H1 (cell line): ENCODE measurements around the gene YPEL5.

Experiments used
- CEBPB ChIP-seq: IDR thresholded peaks from 2 replicates; pipeline ENCODE4 v1.6.1; 2012; ENCODE audit warnings: low read depth, low read length
- CHD7 ChIP-seq: fragments of 300-600 bp; sonication (generic); IDR thresholded peaks from 2 replicates; pipeline ENCODE4 v1.7.1; 2012; ENCODE audit warnings: low read length, moderate library complexity, mild to moderate bottlenecking, inconsistent platforms; ENCODE audit not compliant: insufficient replicate concordance
- EP300 ChIP-seq, 2 experiments: IDR thresholded peaks; 1 replicate in 1 of 2; 2 replicates in 1 of 2; pipeline ENCODE4 v1.6.1; 2011 to 2012; ENCODE audit warnings: low read depth in 2 of 2, low read length in 2 of 2, mild to moderate bottlenecking in 2 of 2, borderline replicate concordance in 1 of 2, inconsistent platforms in 1 of 2, moderate library complexity in 1 of 2
- EZH2 ChIP-seq: fragments of 200-600 bp; sonication (generic); IDR thresholded peaks from 2 replicates; pipeline ENCODE4 v1.7.1; 2012; ENCODE audit warnings: low read depth, mild to moderate bottlenecking, moderate library complexity, low read length, inconsistent platforms; ENCODE audit not compliant: severe bottlenecking
- GABPA ChIP-seq: IDR thresholded peaks from 2 replicates; pipeline ENCODE4 v1.6.1; 2011; ENCODE audit warnings: mild to moderate bottlenecking, low read length, moderate library complexity, borderline replicate concordance; ENCODE audit not compliant: insufficient read depth
- KDM1A ChIP-seq: fragments of 200-600, 300-600 bp; sonication (generic); IDR thresholded peaks from 2 replicates; pipeline ENCODE4 v1.7.1; 2016; ENCODE audit warnings: mild to moderate bottlenecking, low read length, borderline replicate concordance
- MAFK ChIP-seq: IDR thresholded peaks from 2 replicates; pipeline ENCODE4 v1.6.1; 2012; ENCODE audit warnings: low read depth, mild to moderate bottlenecking, improper control_type of control experiment, low read length
- MAX ChIP-seq: IDR thresholded peaks from 2 replicates; pipeline ENCODE4 v1.6.1; 2012; ENCODE audit warnings: inconsistent platforms
- POLR2A ChIP-seq, 2 experiments: IDR thresholded peaks; 1 replicate in 1 of 2; 2 replicates in 1 of 2; pipeline ENCODE4 v1.6.1; 2011; ENCODE audit warnings: low read depth in 2 of 2, low read length in 2 of 2, mild to moderate bottlenecking in 2 of 2; ENCODE audit errors: control extremely low read depth in 1 of 2
- POLR2AphosphoS5 ChIP-seq: IDR thresholded peaks from 2 replicates; pipeline ENCODE4 v1.6.1; 2011; ENCODE audit warnings: low read depth, low read length
- RAD21 ChIP-seq, 2 experiments: IDR thresholded peaks in 1 of 2; conservative IDR thresholded peaks in 1 of 2; 2 replicates each; pipeline ENCODE4 v1.6.1; 2011; ENCODE audit warnings: low read depth in 2 of 2, low read length in 2 of 2, improper control_type of control experiment in 1 of 2, inconsistent platforms in 1 of 2, mild to moderate bottlenecking in 1 of 2, moderate library complexity in 1 of 2
- RXRA ChIP-seq: IDR thresholded peaks from 2 replicates; pipeline ENCODE4 v1.6.1; 2011; ENCODE audit warnings: low read depth, mild to moderate bottlenecking, low read length, moderate library complexity; ENCODE audit not compliant: insufficient read depth
- YY1 ChIP-seq: IDR thresholded peaks from 2 replicates; pipeline ENCODE4 v1.6.1; 2011; ENCODE audit warnings: low read depth, mild to moderate bottlenecking, low read length
- TF ChIP-seq, protein P1 (sequence below), 3 experiments: IDR thresholded peaks; 1 replicate in 2 of 3; 2 replicates in 1 of 3; pipeline versions ENCODE4 v1.5.1 to v1.6.1; 2011; ENCODE audit warnings: low read length in 3 of 3, mild to moderate bottlenecking in 3 of 3, inconsistent platforms in 2 of 3, low read depth in 1 of 3, moderate library complexity in 1 of 3; ENCODE audit not compliant: insufficient read depth in 1 of 3; ENCODE audit errors: control extremely low read depth in 1 of 3

DNA sequence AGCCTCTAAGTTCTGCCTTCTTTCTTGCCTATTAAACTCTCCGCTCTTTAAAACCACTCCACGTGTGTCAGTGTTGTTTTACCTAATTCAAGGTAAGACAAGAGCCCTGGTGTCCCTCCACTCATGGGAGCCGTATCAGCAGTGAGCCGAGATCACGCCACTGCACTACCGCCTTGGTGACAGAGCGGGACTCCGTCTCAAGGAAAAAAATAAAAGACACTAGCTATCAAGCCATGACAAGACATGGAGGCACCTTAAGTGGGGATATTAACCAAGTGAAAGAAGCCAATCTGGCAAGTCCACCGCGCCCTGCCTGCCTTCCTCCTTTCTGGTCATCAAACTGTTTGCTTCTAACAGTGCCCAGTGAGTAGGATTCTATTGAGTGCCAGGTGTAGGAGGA, 44.3 kb downstream of the YPEL5 start:
- TF ChIP-seq, protein P1, sequence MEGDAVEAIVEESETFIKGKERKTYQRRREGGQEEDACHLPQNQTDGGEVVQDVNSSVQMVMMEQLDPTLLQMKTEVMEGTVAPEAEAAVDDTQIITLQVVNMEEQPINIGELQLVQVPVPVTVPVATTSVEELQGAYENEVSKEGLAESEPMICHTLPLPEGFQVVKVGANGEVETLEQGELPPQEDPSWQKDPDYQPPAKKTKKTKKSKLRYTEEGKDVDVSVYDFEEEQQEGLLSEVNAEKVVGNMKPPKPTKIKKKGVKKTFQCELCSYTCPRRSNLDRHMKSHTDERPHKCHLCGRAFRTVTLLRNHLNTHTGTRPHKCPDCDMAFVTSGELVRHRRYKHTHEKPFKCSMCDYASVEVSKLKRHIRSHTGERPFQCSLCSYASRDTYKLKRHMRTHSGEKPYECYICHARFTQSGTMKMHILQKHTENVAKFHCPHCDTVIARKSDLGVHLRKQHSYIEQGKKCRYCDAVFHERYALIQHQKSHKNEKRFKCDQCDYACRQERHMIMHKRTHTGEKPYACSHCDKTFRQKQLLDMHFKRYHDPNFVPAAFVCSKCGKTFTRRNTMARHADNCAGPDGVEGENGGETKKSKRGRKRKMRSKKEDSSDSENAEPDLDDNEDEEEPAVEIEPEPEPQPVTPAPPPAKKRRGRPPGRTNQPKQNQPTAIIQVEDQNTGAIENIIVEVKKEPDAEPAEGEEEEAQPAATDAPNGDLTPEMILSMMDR (IDR thresholded peaks at IDR 0.05; ENCODE audit: control extremely low read depth in 1 of 3, insufficient read depth in 1 of 3, low read depth in 1 of 3, low read length in 3 of 3) = no peak
- TF ChIP-seq POLR2A (IDR thresholded peaks at IDR 0.05; ENCODE audit: control extremely low read depth in 1 of 2, low read depth in 2 of 2, low read length in 2 of 2) = no peak
- TF ChIP-seq GABPA = no peak
- TF ChIP-seq MAX = no peak
- TF ChIP-seq MAFK = no peak
- no peak for TF ChIP-seq RXRA
- TF ChIP-seq EZH2 = no peak
- TF ChIP-seq YY1 = no peak
- TF ChIP-seq CEBPB = no peak
- no peak for TF ChIP-seq POLR2AphosphoS5
- no peak for TF ChIP-seq RAD21 (IDR thresholded peaks at IDR 0.05 in 1 of 2, conservative IDR thresholded peaks at IDR 0.05 in 1 of 2; ENCODE audit: low read depth in 2 of 2, low read length in 2 of 2)
- no peak for TF ChIP-seq EP300 (IDR thresholded peaks at IDR 0.05; ENCODE audit: borderline replicate concordance in 1 of 2, low read depth in 2 of 2, low read length in 2 of 2)
- no peak for TF ChIP-seq CHD7
- TF ChIP-seq KDM1A = no peak
